LoVo (cell line): ENCODE data around the gene COX5B.
A peak's percentile ranks its signal among the peaks of the same experiment; 100 is the strongest.
"Not testable (repeated sequence)": the region's sequence is repeated elsewhere in the genome, so short reads cannot be mapped to it uniquely, and the experiment has no call there.

Source experiments
- DNase-seq: peaks from one replicate; pipeline ENCODE4 v3.0.0-alpha.2; 2016; ENCODE audit warnings: low spot score

COX5B gene

DNA sequence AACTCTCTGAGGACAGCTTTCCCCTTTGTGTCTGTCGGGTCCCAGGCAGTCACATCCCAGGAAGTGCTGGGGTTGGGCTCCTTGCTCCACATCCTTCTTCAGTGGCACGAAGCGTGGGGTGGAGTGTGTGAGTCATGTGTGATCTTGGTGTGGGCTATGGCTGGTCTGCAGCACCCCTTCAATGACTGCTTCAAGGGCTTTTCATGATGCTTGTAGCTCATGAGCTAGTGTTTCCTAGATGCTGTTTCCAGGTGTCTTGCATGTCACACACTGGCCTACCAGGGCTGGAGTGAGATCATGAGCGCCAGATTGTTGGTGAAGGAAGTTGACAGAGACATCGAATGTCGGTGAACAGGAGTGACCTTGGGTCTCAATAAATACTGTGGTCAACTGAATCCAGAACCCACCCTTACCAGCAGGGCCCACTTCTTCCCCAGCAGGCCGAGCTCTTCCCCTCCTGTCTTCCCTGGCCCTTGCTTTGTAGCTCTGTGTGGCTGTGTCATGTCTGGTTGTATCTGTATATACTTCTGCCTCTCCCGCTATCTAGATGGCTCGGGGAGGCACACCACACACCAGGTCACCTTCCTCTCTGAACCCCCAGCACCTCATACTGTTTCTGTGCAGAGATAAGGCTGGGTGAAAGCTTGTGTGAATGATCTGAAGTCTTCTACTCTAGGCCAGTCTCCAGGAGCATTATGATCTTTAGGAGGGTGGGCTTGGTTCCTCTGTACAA lies 27.5 kb downstream of the COX5B start:
- DNase-seq: no peak

DNA sequence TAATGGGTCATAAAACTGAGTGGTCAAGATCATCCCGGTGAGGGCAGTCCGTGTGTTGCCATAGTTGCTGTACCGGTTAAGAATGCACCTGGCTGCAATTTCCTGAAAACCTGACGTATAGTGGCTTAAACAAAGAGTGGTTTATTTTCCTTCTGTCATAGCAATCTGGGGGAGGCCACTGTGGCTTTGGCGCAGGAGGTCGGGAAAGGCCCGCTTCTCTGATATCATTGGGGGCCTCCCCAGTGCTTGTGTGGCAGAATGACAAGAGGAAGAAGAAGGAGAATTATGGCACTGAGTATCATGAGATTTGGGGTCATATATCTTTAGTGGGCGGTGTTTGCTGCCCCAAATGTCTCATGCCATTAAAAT lies 28.0 kb downstream of the COX5B start:
- DNase-seq: no peak

DNA sequence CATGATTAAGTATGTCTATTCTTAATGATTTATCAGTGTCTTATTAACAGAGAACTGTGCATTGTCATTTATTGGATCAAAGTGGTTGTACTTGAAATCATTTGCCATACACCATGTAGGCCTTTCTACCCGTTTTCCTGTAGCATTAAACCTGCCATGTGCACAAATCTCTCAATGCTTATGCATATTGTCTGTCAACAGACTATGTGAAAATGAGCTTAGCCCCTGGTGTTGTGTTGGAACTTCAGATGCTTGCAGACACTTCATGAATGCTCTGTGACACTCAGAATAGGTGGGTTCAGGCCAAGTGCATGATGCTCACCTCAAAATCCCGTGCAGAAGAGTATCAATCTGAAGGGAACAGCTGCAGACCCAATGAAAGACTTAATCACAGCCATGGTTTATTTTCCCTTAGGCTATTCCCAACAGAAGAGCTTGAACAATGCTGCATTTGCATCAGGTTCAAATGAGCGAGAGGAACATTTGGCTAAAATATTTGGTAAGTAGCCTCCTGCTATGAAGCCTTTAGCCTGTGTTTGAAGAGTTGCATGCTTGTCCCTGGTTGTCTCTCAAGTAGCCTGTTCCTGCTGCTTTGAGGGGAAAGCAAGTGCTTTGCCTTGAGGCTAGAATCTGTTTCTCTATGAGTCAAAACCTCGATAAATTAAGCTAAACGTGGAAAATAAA lies 29.7 kb downstream of the COX5B start:
- DNase-seq: no peak

DNA sequence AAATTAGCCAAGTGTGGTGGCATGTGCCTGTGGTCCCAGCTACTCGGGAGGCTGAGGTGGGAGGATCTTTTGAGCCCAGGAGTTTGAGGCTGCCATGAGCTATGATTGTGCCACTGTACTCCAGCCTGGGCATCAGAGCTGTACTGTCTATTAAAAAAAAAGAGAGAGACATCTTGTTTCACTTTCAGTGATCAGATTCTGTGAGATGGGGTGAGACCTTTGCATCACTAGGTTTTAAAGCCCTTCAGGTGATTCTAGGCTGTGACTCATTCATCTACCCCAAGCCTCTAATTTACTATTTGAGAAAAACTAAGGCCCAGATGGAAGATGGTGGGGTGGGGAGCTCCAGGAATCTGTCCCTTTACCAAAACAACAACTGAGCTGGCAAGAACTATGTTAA lies 30.8 kb downstream of the COX5B start:
- DNase-seq: no peak

DNA sequence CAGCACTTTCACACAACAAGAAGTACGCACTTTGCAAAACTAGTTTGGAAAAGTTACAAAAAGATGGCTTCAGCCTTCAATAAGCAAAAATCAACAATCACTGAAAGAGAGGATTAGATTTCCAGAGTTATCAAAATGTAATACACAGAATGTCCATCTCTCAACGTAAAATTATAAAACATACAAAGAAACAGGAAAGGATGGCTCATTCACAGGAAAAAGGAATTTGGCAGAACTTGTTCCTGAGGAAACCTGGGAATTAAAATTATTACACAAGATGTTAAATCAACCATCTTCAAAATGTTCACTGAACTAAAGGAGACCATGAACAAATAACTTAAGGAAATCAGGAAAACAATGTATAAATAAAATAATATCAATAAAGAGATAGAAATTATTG lies 31.6 kb downstream of the COX5B start:
- no peak for DNase-seq

DNA sequence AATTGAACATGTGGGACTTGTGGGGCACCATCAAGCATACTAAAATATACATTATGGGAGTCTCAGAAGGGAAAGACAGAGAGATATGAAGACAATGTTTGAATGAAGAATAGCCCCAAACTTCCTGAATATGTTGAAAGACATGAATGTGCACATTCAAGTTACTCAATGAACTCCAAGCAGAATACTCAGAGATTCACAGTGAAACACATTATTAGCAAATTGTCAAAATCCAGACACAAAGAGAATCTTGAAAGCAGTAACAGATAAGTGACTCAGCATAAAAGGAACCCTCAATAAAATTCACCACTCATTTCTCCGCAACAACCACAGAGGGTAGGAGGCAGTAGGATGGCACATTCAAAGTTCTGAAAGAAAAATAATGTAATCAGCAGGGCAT lies 32.4 kb downstream of the COX5B start:
- no peak for DNase-seq

DNA sequence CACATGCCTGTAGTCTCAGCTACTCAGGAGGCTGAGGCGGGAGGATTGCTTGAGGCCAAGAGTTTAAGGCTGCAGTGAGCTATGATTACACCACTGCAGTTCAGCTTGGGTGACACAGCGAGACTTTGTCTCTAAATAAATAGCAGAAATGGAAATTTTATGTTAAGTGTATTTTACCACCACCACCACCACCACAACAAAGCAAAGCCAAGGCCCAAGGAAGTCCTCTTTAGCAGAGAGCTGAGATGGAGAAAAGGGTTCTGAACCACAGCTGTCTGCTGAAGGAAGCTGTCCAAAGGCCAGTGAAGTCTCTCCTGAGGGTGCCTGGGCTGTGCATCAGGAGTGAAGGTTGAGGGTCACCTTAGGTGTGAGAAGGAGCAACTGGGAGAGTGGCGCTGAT lies 41.4 kb downstream of the COX5B start:
- DNase-seq: not testable (repeated sequence)

DNA sequence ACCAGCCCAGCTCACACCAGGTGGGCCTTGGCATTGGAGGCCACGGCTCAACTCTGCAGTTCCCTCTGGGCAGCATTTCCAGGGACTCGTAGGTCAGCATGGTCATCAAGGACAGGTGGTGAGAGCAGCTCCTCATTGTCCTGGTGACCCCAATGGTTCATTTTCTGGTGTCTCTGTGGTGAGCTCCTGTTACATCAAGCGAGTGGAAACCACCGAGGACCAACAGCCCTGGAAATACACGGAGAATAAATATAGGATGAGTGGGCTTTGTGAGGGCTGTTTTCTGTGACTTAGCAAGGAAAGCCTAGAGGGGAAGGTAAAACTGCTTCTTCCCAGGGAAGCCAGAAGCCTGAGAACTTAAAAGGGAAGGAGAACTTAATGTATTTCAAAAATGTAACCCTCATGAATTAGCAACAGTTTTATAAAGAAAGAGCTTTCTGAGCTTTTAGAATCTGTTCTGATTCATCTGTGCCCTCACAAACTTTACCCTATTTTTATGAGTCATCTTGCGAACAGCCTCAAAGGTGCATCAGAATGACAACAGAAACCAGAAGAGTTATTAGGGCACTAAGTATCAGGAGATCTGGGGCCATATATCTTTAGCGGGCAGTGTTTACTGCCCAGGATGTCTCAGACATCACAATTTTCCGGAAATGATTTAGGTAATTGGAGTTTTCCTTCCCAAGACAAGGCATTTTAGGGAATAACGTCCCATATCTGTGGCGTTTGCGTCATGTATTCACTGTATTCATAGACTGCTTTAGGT lies 42.4 kb downstream of the COX5B start:
- DNase-seq: no peak

DNA sequence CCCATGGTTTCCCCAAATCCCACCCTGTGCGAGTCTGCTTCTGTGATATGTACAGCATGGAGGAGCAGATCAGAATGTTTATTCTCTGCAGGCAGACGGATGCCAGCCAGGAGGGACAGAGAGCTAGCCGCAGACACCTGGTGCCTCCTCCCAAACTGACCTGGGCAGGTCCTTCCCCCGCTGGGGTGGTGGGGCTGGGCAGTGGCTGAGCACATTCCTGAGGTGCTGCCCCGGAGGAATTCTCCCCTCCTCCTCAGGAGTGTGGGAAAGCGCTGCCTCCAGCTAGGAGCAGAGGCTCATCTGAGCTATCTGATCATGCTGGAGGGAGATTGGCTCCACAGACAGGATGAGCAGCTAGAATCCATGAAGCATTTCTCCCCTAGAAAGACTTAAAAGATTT lies 45.3 kb downstream of the COX5B start:
- DNase-seq: no peak

DNA sequence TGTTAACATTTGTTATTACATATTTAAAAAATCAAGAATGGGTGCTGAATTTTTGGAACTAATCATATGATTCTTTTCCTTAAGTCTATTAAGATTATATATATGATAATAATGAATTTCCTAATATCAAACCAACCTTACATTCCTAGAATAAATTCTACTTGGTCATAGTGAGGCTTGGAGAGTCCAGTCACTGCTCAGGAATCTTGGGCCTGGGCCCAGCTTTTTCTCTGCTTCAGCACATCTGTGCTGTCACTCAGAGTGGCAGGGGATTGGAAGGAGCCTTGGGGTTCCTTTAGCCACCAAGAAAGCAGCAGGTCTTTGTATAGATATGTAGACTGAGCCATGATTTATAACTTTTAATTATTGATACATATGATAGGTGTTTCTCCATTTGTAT lies 47.6 kb downstream of the COX5B start:
- DNase-seq: no peak

DNA sequence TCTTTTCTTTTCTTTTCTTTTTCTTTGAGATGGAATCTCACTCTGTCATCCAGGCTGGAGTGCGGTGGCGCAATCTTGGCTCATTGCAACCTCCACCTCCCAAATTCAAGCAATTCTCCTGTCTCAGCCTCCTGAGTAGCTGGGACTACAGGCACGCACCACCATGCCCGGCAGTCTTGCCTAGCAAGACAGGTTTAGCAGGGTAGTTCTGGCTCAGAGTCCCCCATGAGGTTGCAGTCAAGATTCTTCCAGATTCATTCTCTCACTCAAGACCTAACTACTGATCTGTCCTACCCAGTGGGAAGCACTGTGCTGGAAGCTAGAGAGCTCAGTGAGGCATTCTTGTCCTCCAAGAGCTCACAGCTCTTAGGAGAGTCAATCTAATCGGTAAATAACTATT lies 49.9 kb downstream of the COX5B start:
- DNase-seq: no peak

DNA sequence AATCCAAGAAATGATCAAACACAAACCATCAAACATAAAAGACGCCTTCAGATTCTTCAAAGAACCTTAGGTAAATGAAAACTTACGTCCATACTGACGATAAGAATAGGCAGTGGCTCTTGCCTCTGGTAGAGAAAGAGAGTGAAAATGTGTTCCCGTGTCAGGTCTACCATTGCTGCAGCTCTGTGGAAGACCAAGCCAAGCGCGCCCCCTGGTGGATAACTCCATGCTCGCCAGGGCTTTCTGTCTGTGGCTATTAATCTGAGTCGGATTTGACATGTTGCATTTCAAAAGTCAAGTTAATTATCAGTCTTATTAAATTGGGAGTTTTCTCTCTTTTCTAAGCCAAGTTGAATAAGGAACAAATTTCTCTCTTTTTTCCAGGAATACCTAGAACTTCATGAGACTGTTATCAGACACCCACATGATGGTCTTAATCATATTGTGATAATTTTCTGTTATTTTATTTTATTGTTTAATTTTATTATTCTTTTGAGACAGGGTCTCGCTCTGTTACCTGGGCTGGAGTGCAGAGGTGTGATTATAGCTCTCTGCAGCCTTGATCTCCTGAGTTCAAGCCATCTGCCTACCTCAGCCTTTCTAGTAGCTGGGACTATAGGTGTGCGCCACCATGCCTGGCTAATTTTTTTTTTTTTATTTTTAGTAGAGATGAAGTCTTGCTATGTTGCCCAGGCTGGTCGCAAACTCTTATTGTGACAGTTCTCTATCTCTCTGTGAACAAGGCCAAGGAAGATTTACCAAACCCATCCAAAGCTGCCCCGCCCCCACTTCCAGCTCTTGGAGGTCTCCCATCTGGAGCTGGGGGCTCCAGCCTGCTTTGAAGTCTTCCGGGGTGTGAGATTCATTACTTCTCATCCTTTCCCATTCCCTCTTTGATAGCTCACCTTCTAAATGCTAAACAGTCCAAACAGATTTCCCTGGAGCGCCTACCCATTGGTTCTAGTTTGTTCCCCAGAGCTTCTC lies 51.7 kb downstream of the COX5B start:
- peak; percentile 84 for DNase-seq
